ENCODE measurements around the gene KCNH1. TPM values are rescaled to one million over a fixed set of nuclear protein-coding genes. Genes with fewer than 3 reads are reported as not detected.
A peak's percentile ranks its signal among the peaks of the same experiment; 100 is the strongest.
"Not testable (repeated sequence)": the region's sequence is repeated elsewhere in the genome, so short reads cannot be mapped to it uniquely, and the experiment has no call there.

KCNH1 gene
- total RNA-seq, 1 experiment from 2014 or later, result not detected

- H3K4me2 ChIP-seq (ENCODE audit: low read length); H3K9ac ChIP-seq (ENCODE audit: low read length); H2AFZ ChIP-seq (ENCODE audit: low read depth, low read length, poor library complexity, severe bottlenecking); H3K9me2 ChIP-seq (ENCODE audit: insufficient read depth); H3K9me3 ChIP-seq (ENCODE audit: control insufficient read depth in 1 of 2, insufficient read depth in 1 of 2, low read depth in 1 of 2, low read length in 2 of 2); H3K4me1 ChIP-seq (ENCODE audit: control insufficient read depth in 1 of 2, insufficient read depth in 2 of 2, low read length in 2 of 2); BruUV-seq (replicated peaks); H3K79me2 ChIP-seq (ENCODE audit: insufficient read depth, low read length); H3K27ac ChIP-seq (ENCODE audit: low read depth, low read length); H3K4me3 ChIP-seq (replicated peaks in 1 of 2; ENCODE audit: low read depth in 1 of 2, low read length in 2 of 2); RAD21 ChIA-PET (ENCODE audit: low non-redundant PET in 1 of 2, low total read pairs in 2 of 2, uncharacterized antibody in 2 of 2, unreplicated experiment in 2 of 2); POLR2A ChIA-PET; H3K36me3 ChIP-seq (ENCODE audit: control insufficient read depth in 1 of 2, insufficient read depth in 2 of 2, low read length in 2 of 2); H4K20me1 ChIP-seq (ENCODE audit: insufficient read depth): not testable (repeated sequence)
- peak; percentile 36 for DNase-seq (ENCODE audit: low read depth, low spot score)
- TF ChIP-seq CTCF (IDR thresholded peaks at IDR 0.05 in 2 of 3, conservative IDR thresholded peaks at IDR 0.05 in 1 of 3; ENCODE audit: borderline replicate concordance in 1 of 3, insufficient read depth in 1 of 3, low read depth in 2 of 3, low read length in 2 of 3) (peak; percentile 50 to 81 (median 61); a peak in 5 of 6 replicates), RAD21 (IDR thresholded peaks at IDR 0.05; ENCODE audit: low read depth) (peak; percentile 59)
- ATAC-seq, result peak; percentile 87
- H3K27me3 ChIP-seq (ENCODE audit: insufficient read depth, low read length), result peaks cover 19% of the 10 kb centered on the region; the same call in 1 of the 2 replicates
- CTCF ChIA-PET, result interaction anchor here (1.1 to 2.0 kb wide), 3 partner anchors 21 to 502 kb away, joined by 3 to 4 read pairs (median 3); no protein-coding TSS in a partner anchor
- intact Hi-C loops (cut with micrococcal nuclease), result loop anchor here (1.0 to 5.0 kb wide), 2 partner anchors 366 to 503 kb away; no protein-coding TSS in a partner anchor
Observed at GRCh38 chr1:210949940-210950546, 183.9 kb downstream of the KCNH1 start.

DNA sequence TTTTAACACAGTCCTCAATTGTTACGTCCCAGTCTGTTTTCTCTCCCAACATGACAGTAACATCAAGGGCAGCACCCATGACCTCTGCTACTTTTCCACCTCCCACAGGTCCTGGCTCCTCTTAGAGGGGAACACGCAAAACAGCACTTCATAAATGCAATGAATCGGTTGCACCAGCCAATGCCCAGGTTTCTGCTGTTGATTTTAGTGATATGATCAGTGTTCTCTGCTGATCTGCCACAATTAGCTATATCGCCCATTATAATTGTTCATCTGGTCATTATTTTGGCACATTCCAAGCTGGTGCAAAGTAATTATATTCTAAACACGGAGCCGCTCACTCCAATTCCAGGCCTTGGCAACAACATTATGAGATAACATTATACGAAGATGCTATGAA, 184.5 kb downstream of the KCNH1 start:
- ChIA-PET CTCF (interaction anchor here (1.1 to 2.0 kb wide), 3 partner anchors 21 to 501 kb away, joined by 3 to 4 read pairs (median 3); no protein-coding TSS in a partner anchor), RAD21 (ENCODE audit: low non-redundant PET in 1 of 2, low total read pairs in 2 of 2, uncharacterized antibody in 2 of 2, unreplicated experiment in 2 of 2) (no interaction called here), POLR2A (no interaction called here)
- H3K27ac ChIP-seq (ENCODE audit: low read depth, low read length), result no peak overlapping the region
- H2AFZ ChIP-seq (ENCODE audit: low read depth, low read length, poor library complexity, severe bottlenecking), result no peak overlapping the region
- H3K27me3 ChIP-seq (ENCODE audit: insufficient read depth, low read length), result peaks cover 19% of the 10 kb centered on the region; the same call in 1 of the 2 replicates
- DNase-seq (ENCODE audit: low read depth, low spot score) (no peak), ATAC-seq (no peak)
- TF ChIP-seq CBX3 (IDR thresholded peaks at IDR 0.05; ENCODE audit: low read depth) (no peak), SRF (IDR thresholded peaks at IDR 0.05; ENCODE audit: low read depth) (no peak)
- H3K4me3 ChIP-seq (replicated peaks in 1 of 2; ENCODE audit: low read depth in 1 of 2, low read length in 2 of 2), result no peak overlapping the region
- H4K20me1 ChIP-seq (ENCODE audit: insufficient read depth), result no peaks in the 10 kb centered on the region
- BruUV-seq (replicated peaks), result no TSS peak
- no peaks in the 10 kb centered on the region for H3K4me1 ChIP-seq (ENCODE audit: control insufficient read depth in 1 of 2, insufficient read depth in 2 of 2, low read length in 2 of 2)
- H3K36me3 ChIP-seq (ENCODE audit: control insufficient read depth in 1 of 2, insufficient read depth in 2 of 2, low read length in 2 of 2), result no peaks in the 10 kb centered on the region
- no peaks in the 10 kb centered on the region for H3K9me2 ChIP-seq (ENCODE audit: insufficient read depth)
- H3K79me2 ChIP-seq (ENCODE audit: insufficient read depth, low read length), result no peaks in the 10 kb centered on the region
- intact Hi-C loops (cut with micrococcal nuclease), result no loop called here
- H3K4me2 ChIP-seq (ENCODE audit: low read length), result no peak overlapping the region
- no peaks in the 10 kb centered on the region for H3K9me3 ChIP-seq (ENCODE audit: control insufficient read depth in 1 of 2, insufficient read depth in 1 of 2, low read depth in 1 of 2, low read length in 2 of 2)
- H3K9ac ChIP-seq (ENCODE audit: low read length), result no peak overlapping the region

All from HCT116 (cell line).